K562 (cell line): ENCODE measurements around the gene SUFU. TPM values are rescaled to one million over a fixed set of nuclear protein-coding genes. Genes with fewer than 3 reads are reported as not detected.

ENCODE experiments used
- ATAC-seq: fragments of 200-7000 bp; cut with Tn5 transposase; 3 replicates; pipeline ENCODE4 v1.9.1; 2020; ENCODE audit warnings: moderate library complexity
- BruUV-seq: library from RNA; stranded (reverse); fragments of 400-500 nt; replicated peaks from 2 replicates; lab custom pipeline; 2021; lab: Mats Ljungman, UMichigan
- CTCF ChIA-PET: fragments of 300-600 bp; formaldehyde crosslinking; extraction: SDS; loops from one replicate; lab custom pipeline; 2021; ENCODE audit warnings: low intra/inter-chr PET ratio; lab: Yijun Ruan, JAX
- POLR2A ChIA-PET: fragments of 300-600, 350-650 bp; sonication (Branson Sonifier 250); formaldehyde crosslinking; extraction: SDS; loops from one replicate; lab custom pipeline; 2021; ENCODE audit warnings: antibody characterized with exemption, inconsistent platforms; lab: Yijun Ruan, JAX
- DNase-seq, 4 experiments: peaks; one replicate each; pipeline versions ENCODE4 v3.0.0 to v3.0.0-alpha.2; 2011 to 2018; ENCODE audit warnings: low spot score in 3 of 4, mixed read lengths in 3 of 4; ENCODE audit errors: extremely low read depth in 1 of 4
- FAIRE-seq: peaks from 2 replicates; lab custom pipeline; 2011; peaks lifted over from hg19 to GRCh38; lab: Jason Lieb, UNC
- H2AFZ ChIP-seq: 2 replicates; pipeline ENCODE4 v1.6.0; 2011; ENCODE audit warnings: low read depth, low read length, control low read depth, inconsistent platforms
- H3K27ac ChIP-seq: fragments of 200-600 bp; 3 replicates; pipeline ENCODE4 v1.8.0; 2011; ENCODE audit warnings: low read depth, mild to moderate bottlenecking, control low read depth, inconsistent platforms, low read length, moderate library complexity, mixed read lengths; ENCODE audit errors: extremely low read depth
- H3K27me3 ChIP-seq, 2 experiments: fragments of 300-600 bp in 1 of 2; 2 replicates in 1 of 2; 3 replicates in 1 of 2; pipeline versions ENCODE4 v1.6.0 to v1.8.0; 2011; ENCODE audit warnings: inconsistent platforms in 2 of 2, low read length in 2 of 2, mild to moderate bottlenecking in 1 of 2, mixed read lengths in 1 of 2, moderate library complexity in 1 of 2; ENCODE audit not compliant: control insufficient read depth in 2 of 2, insufficient read depth in 2 of 2
- H3K36me3 ChIP-seq: fragments of 300-600 bp; 3 replicates; pipeline ENCODE4 v1.8.0; 2011; ENCODE audit warnings: mild to moderate bottlenecking, low read length, inconsistent platforms; ENCODE audit not compliant: control insufficient read depth, insufficient read depth
- H3K4me1 ChIP-seq, 2 experiments: fragments of 200-600 bp in 1 of 2; replicated peaks in 1 of 2; 2 replicates in 1 of 2; 3 replicates in 1 of 2; pipeline versions ENCODE4 v1.5.1 to v1.8.0; 2011; ENCODE audit warnings: inconsistent platforms in 2 of 2, low read length in 2 of 2, mild to moderate bottlenecking in 1 of 2, mixed read lengths in 1 of 2, moderate library complexity in 1 of 2; ENCODE audit not compliant: control insufficient read depth in 2 of 2, insufficient read depth in 2 of 2
- H3K4me2 ChIP-seq: 2 replicates; pipeline ENCODE4 v1.6.1; 2011; ENCODE audit warnings: low read length, control low read depth, inconsistent platforms, mixed read lengths; ENCODE audit not compliant: insufficient read depth
- H3K4me3 ChIP-seq: fragments of 200-600 bp; sonication (generic), shearing (Covaris generic); 2 replicates; pipeline ENCODE4 v1.5.1; 2016; ENCODE audit warnings: control low read depth, inconsistent platforms
- H3K79me2 ChIP-seq: fragments of 200-600 bp; 3 replicates; pipeline ENCODE4 v1.8.0; 2011; ENCODE audit warnings: low read length, inconsistent platforms; ENCODE audit not compliant: control insufficient read depth, insufficient read depth
- H3K9ac ChIP-seq, 2 experiments: 2 replicates each; pipeline versions ENCODE4 v1.6.0 to v1.6.1; 2011; ENCODE audit warnings: low read depth in 2 of 2, low read length in 2 of 2, control low read depth in 1 of 2, inconsistent platforms in 1 of 2, mild to moderate bottlenecking in 1 of 2, mixed read lengths in 1 of 2; ENCODE audit not compliant: insufficient read depth in 1 of 2
- H3K9me1 ChIP-seq: one replicate; pipeline ENCODE4 v1.6.0; 2011; ENCODE audit warnings: inconsistent platforms, mild to moderate bottlenecking, low read length, moderate library complexity; ENCODE audit not compliant: control insufficient read depth, insufficient read depth
- H3K9me3 ChIP-seq: replicated peaks from 2 replicates; pipeline ENCODE4 v1.5.1; 2011; ENCODE audit warnings: low read depth, low read length, inconsistent platforms; ENCODE audit not compliant: control insufficient read depth, insufficient read depth
- H4K20me1 ChIP-seq: replicated peaks from 2 replicates; pipeline ENCODE4 v1.6.1; 2011; ENCODE audit warnings: low read length, inconsistent platforms, mixed read lengths; ENCODE audit not compliant: control insufficient read depth, insufficient read depth
- HDAC6 ChIP-seq: IDR thresholded peaks from 2 replicates; pipeline ENCODE4 v1.6.1; 2012; ENCODE audit warnings: low read depth, mild to moderate bottlenecking, control low read depth, inconsistent platforms, low read length, moderate library complexity
- HMGN3 ChIP-seq: IDR thresholded peaks from 2 replicates; pipeline ENCODE4 v1.6.1; 2011; ENCODE audit warnings: borderline replicate concordance, low read depth, mild to moderate bottlenecking, mixed read lengths, low read length; ENCODE audit not compliant: insufficient read length; ENCODE audit errors: extremely low read depth
- NFE2 ChIP-seq: IDR thresholded peaks from 2 replicates; pipeline ENCODE4 v1.6.1; 2014; ENCODE audit warnings: antibody characterized with exemption, low read depth
- POLR2A ChIP-seq: fragments of 450-650 bp; conservative IDR thresholded peaks from 2 replicates; pipeline ENCODE4 v1.6.1; 2016
- POLR3A ChIP-seq: IDR thresholded peaks from 2 replicates; pipeline ENCODE4 v1.6.1; 2011; ENCODE audit warnings: borderline replicate concordance, mild to moderate bottlenecking, moderate library complexity; ENCODE audit not compliant: insufficient read length, insufficient read depth; ENCODE audit errors: extremely low read depth
- SP1 ChIP-seq: sonication (generic); formaldehyde crosslinking; IDR thresholded peaks from 2 replicates; pipeline ENCODE4 v1.8.1; 2022; ENCODE audit warnings: mild to moderate bottlenecking, missing genetic modification reagents
- SRSF7 ChIP-seq: fragments of 200-400 bp; formaldehyde crosslinking; optimal IDR thresholded peaks from 2 replicates; pipeline ENCODE3; 2017; ENCODE audit warnings: mild to moderate bottlenecking, low read depth, low read length
- TAF9B ChIP-seq: fragments of 450-650 bp; IDR thresholded peaks from 2 replicates; pipeline ENCODE4 v1.6.1; 2018; ENCODE audit warnings: mild to moderate bottlenecking; ENCODE audit not compliant: partially characterized antibody
- ZBTB12 ChIP-seq: fragments of 250-450 bp; sonication (Bioruptor Pico); IDR thresholded peaks from 2 replicates; pipeline ENCODE4 v1.4.0; 2020
- ZBTB7A ChIP-seq: IDR thresholded peaks from 2 replicates; pipeline ENCODE4 v1.6.1; 2011; ENCODE audit warnings: low read depth, mild to moderate bottlenecking, low read length, moderate library complexity, borderline replicate concordance; ENCODE audit not compliant: control insufficient read depth
- ZNF75A ChIP-seq: fragments of 450-650 bp; formaldehyde crosslinking; IDR thresholded peaks from 2 replicates; pipeline ENCODE4 v1.4.0; 2020; ENCODE audit warnings: mild to moderate bottlenecking
- WGBS: fragments of 100-300 bp; shearing (Covaris generic); methylation state at CpG from one replicate; pipeline ENCODE4 v1.1.6; 2016; ENCODE audit warnings: low coverage, mixed read lengths; ENCODE audit not compliant: insufficient coverage; ENCODE audit errors: missing lambda C conversion rate; 5-methylcytosine and 5-hydroxymethylcytosine counted together
- in situ Hi-C: fragments of 300-500 bp; cut with MboI; formaldehyde crosslinking; loops from 4 replicates; pipeline ENCODE4 v1.15.0; 2018; ENCODE audit warnings: inconsistent platforms, mixed read lengths
- intact Hi-C: fragments of 100-400 bp; cut with micrococcal nuclease; formaldehyde crosslinking; loops from 2 replicates; pipeline ENCODE4 v1.14.2; 2022
- polyA plus RNA-seq, 8 experiments: library from polyadenylated mRNA; depleted of rRNA in 4 of 8; stranded (reverse) in 5 of 8; unstranded in 3 of 8; fragments of >200 nt; fragmentation: Nextera tagmentation in 2 of 8; fragmentation: Illumina TruSeq in 1 of 8; extraction: Ambion mirVana in 2 of 8; extraction: Trizol in 1 of 8; gene quantifications; 2 replicates each; pipeline versions ENCODE4 v1.2.1 to v1.2.3, GENCODE V29; 2011 to 2014; ENCODE audit warnings: inconsistent platforms in 1 of 8, missing spikeins in 1 of 8
- total RNA-seq, 7 experiments: library from RNA; depleted of rRNA in 6 of 7; stranded (reverse); fragments of >200 nt in 6 of 7; fragmentation: Illumina TruSeq in 2 of 7; extraction: Trizol in 2 of 7; gene quantifications; 2 replicates each; pipeline versions ENCODE4 v1.2.1 to v1.2.3, GENCODE V29; 2011 to 2021; ENCODE audit warnings: low replicate concordance in 1 of 7
- TF ChIP-seq, protein P1 (sequence below): fragments of 250-450 bp; sonication (Bioruptor Pico); IDR thresholded peaks from 2 replicates; pipeline ENCODE4 v1.4.0; 2020; ENCODE audit warnings: mild to moderate bottlenecking, moderate library complexity, borderline replicate concordance
- TF ChIP-seq, protein P2 (sequence below): sonication (generic); formaldehyde crosslinking; IDR thresholded peaks from 2 replicates; pipeline ENCODE4 v1.8.0; 2023; ENCODE audit warnings: mild to moderate bottlenecking, missing genetic modification reagents
- TF ChIP-seq, protein P3 (sequence below): fragments of 250-450 bp; sonication (Bioruptor Pico); IDR thresholded peaks from 2 replicates; pipeline ENCODE4 v1.8.0; 2021; ENCODE audit warnings: moderate library complexity, mild to moderate bottlenecking, inconsistent platforms

Gene SUFU
- total and polyA plus RNA-seq, 9 of the 15 experiments (the other 6 are each of a cell fraction or from before 2014, with no cell fraction given), result 0.59 to 6.3 (median 0.82) TPM

DNA sequence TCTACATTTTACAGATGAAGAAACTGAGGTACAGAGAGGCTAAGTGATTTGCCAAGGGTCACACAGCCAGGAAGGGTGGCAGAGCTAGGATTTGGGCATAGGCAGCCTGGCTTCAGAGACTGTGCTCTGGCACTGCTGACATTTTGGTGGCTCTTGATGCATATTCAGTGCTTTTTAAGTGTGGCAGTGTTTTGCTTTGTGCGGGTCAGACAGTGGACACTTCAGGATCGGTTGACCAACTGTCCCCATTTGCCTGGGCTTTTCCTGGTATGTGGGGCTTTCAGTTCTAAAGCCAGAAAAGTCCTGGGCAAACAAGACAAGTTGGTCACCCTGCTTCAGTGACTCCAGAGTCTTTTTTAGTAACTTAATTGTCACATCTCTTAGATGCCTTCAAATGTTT is 35.0 kb downstream of the SUFU start:
- POLR2A ChIA-PET, result no interaction called here
- BruUV-seq, result no TSS peak
- Histone ChIP-seq H3K79me2 (no peaks in the 10 kb centered on the region), H3K27me3 (no peaks in the 10 kb centered on the region), H4K20me1 (no peaks in the 10 kb centered on the region), H3K27ac (no peak overlapping the region), H3K36me3 (no peaks in the 10 kb centered on the region), H3K4me3 (no peak overlapping the region), H3K4me1 (no peaks in the 10 kb centered on the region; a peak in 1 of 5 replicates), H3K4me2 (no peak overlapping the region), H3K9me3 (no peaks in the 10 kb centered on the region), H3K9me1 (no peaks in the 10 kb centered on the region), H2AFZ (no peak overlapping the region), H3K9ac (no peak overlapping the region; a peak in 1 of 4 replicates)
- DNase-seq, result no peak
- intact Hi-C loops, result no loop called here
- no peak for ATAC-seq
- no peak for FAIRE-seq
- 23% methylated on average over 2 of the region's 2 CpGs for WGBS
- in situ Hi-C loops, result no loop called here
- CTCF ChIA-PET, result no interaction called here
- no peak for TF ChIP-seq SP1 (CRISPR knock-in tag)
- TF ChIP-seq SRSF7, result no peak
- TF ChIP-seq POLR2A, result no peak
- TF ChIP-seq, protein P1, sequence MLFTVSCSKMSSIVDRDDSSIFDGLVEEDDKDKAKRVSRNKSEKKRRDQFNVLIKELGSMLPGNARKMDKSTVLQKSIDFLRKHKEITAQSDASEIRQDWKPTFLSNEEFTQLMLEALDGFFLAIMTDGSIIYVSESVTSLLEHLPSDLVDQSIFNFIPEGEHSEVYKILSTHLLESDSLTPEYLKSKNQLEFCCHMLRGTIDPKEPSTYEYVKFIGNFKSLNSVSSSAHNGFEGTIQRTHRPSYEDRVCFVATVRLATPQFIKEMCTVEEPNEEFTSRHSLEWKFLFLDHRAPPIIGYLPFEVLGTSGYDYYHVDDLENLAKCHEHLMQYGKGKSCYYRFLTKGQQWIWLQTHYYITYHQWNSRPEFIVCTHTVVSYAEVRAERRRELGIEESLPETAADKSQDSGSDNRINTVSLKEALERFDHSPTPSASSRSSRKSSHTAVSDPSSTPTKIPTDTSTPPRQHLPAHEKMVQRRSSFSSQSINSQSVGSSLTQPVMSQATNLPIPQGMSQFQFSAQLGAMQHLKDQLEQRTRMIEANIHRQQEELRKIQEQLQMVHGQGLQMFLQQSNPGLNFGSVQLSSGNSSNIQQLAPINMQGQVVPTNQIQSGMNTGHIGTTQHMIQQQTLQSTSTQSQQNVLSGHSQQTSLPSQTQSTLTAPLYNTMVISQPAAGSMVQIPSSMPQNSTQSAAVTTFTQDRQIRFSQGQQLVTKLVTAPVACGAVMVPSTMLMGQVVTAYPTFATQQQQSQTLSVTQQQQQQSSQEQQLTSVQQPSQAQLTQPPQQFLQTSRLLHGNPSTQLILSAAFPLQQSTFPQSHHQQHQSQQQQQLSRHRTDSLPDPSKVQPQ (CRISPR knock-in tag), result no peak
- no peak for TF ChIP-seq ZNF75A (CRISPR knock-in tag)
- TF ChIP-seq POLR3A, result no peak
- no peak for TF ChIP-seq HMGN3
- TF ChIP-seq, protein P2, sequence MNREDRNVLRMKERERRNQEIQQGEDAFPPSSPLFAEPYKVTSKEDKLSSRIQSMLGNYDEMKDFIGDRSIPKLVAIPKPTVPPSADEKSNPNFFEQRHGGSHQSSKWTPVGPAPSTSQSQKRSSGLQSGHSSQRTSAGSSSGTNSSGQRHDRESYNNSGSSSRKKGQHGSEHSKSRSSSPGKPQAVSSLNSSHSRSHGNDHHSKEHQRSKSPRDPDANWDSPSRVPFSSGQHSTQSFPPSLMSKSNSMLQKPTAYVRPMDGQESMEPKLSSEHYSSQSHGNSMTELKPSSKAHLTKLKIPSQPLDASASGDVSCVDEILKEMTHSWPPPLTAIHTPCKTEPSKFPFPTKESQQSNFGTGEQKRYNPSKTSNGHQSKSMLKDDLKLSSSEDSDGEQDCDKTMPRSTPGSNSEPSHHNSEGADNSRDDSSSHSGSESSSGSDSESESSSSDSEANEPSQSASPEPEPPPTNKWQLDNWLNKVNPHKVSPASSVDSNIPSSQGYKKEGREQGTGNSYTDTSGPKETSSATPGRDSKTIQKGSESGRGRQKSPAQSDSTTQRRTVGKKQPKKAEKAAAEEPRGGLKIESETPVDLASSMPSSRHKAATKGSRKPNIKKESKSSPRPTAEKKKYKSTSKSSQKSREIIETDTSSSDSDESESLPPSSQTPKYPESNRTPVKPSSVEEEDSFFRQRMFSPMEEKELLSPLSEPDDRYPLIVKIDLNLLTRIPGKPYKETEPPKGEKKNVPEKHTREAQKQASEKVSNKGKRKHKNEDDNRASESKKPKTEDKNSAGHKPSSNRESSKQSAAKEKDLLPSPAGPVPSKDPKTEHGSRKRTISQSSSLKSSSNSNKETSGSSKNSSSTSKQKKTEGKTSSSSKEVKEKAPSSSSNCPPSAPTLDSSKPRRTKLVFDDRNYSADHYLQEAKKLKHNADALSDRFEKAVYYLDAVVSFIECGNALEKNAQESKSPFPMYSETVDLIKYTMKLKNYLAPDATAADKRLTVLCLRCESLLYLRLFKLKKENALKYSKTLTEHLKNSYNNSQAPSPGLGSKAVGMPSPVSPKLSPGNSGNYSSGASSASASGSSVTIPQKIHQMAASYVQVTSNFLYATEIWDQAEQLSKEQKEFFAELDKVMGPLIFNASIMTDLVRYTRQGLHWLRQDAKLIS, result no peak
- TF ChIP-seq TAF9B, result no peak
- TF ChIP-seq, protein P3, sequence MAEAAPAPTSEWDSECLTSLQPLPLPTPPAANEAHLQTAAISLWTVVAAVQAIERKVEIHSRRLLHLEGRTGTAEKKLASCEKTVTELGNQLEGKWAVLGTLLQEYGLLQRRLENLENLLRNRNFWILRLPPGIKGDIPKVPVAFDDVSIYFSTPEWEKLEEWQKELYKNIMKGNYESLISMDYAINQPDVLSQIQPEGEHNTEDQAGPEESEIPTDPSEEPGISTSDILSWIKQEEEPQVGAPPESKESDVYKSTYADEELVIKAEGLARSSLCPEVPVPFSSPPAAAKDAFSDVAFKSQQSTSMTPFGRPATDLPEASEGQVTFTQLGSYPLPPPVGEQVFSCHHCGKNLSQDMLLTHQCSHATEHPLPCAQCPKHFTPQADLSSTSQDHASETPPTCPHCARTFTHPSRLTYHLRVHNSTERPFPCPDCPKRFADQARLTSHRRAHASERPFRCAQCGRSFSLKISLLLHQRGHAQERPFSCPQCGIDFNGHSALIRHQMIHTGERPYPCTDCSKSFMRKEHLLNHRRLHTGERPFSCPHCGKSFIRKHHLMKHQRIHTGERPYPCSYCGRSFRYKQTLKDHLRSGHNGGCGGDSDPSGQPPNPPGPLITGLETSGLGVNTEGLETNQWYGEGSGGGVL (CRISPR knock-in tag), result no peak
- TF ChIP-seq ZBTB12 (CRISPR knock-in tag), result no peak
- no peak for TF ChIP-seq HDAC6
- TF ChIP-seq ZBTB7A, result no peak
- TF ChIP-seq NFE2, result no peak
